ENCODE measurements around the gene PROM1. TPM values are rescaled to one million over a fixed set of nuclear protein-coding genes. Genes with fewer than 3 reads are reported as not detected.

Gene PROM1
- total RNA-seq, 2 experiments from 2014 or later = not detected

DNA sequence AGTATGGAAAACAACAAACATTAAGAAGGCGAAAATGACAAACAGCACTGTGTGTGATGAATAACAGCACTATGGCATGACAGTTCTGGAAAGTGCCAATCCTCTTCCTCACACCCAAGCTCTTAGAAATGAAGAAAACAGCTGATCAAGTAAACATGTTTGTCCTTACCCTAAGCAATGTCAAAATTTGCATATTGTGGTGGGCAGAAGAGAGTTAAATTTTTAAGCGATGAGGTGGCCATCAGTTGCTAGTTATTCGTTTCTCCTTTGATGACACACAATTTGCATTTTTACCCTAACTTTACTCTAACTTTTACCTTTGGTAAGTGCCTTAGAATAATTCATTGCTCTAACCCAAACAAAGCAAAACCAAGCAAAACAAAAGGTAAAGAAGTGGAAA lies 8.8 kb downstream of the PROM1 start:
- intact Hi-C loops (cut with micrococcal nuclease; ENCODE audit: unreplicated experiment) = no loop called here
- TF ChIP-seq, protein P1, sequence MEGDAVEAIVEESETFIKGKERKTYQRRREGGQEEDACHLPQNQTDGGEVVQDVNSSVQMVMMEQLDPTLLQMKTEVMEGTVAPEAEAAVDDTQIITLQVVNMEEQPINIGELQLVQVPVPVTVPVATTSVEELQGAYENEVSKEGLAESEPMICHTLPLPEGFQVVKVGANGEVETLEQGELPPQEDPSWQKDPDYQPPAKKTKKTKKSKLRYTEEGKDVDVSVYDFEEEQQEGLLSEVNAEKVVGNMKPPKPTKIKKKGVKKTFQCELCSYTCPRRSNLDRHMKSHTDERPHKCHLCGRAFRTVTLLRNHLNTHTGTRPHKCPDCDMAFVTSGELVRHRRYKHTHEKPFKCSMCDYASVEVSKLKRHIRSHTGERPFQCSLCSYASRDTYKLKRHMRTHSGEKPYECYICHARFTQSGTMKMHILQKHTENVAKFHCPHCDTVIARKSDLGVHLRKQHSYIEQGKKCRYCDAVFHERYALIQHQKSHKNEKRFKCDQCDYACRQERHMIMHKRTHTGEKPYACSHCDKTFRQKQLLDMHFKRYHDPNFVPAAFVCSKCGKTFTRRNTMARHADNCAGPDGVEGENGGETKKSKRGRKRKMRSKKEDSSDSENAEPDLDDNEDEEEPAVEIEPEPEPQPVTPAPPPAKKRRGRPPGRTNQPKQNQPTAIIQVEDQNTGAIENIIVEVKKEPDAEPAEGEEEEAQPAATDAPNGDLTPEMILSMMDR (conservative IDR thresholded peaks at IDR 0.05; ENCODE audit: low read length) = no peak
- no peak for TF ChIP-seq EZH2phosphoT487 (IDR thresholded peaks at IDR 0.05; ENCODE audit: borderline replicate concordance, low read depth, low read length)
- BruUV-seq (replicated peaks) = no TSS peak
- Histone ChIP-seq H3K4me3 (ENCODE audit: low read depth, low read length, poor library complexity, severe bottlenecking) (no peak overlapping the region), H3K36me3 (ENCODE audit: insufficient read depth, low read length) (no peaks in the 10 kb centered on the region), H3K27ac (ENCODE audit: low read depth, low read length, poor library complexity, severe bottlenecking) (no peak overlapping the region), H2AFZ (ENCODE audit: low read length) (no peak overlapping the region), H3K4me1 (ENCODE audit: insufficient read depth, low read length, poor library complexity, severe bottlenecking) (no peaks in the 10 kb centered on the region), H3K79me2 (ENCODE audit: insufficient read depth, low read depth, low read length) (no peaks in the 10 kb centered on the region), H4K20me1 (ENCODE audit: insufficient read depth, low read length) (no peaks in the 10 kb centered on the region), H3K9me3 (ENCODE audit: low read length) (no peaks in the 10 kb centered on the region), H3K4me2 (ENCODE audit: low read length) (no peak overlapping the region), H3K9me2 (ENCODE audit: insufficient read depth, low read length) (no peaks in the 10 kb centered on the region)
- POLR2A ChIA-PET = no interaction called here
- CTCF ChIA-PET (ENCODE audit: unreplicated experiment) = no interaction called here
- no peak for DNase-seq (ENCODE audit: low spot score)

DNA sequence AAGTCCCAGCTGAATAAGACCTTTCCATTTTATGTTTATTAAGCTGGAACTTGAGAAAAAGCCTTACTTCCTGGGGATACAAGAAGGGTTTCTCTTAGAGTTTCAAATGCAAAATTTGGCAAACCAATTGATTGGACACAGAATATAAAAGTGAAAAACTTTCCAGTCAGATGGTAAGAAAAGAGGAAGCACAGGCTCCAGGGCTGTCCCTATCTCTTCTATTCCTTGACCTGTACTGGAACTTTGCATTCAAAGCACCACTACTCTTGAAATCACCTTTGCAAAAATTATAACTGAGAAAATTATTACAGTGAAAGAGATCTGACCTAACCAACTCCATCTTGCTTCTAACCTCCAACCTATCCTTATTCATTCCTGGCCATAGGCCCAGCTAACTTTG lies 11.7 kb downstream of the PROM1 start:
- Histone ChIP-seq H3K79me2 (ENCODE audit: insufficient read depth, low read depth, low read length) (no peaks in the 10 kb centered on the region), H3K27ac (ENCODE audit: low read depth, low read length, poor library complexity, severe bottlenecking) (no peak overlapping the region), H3K4me3 (ENCODE audit: low read depth, low read length, poor library complexity, severe bottlenecking) (no peak overlapping the region), H4K20me1 (ENCODE audit: insufficient read depth, low read length) (no peaks in the 10 kb centered on the region), H3K4me2 (ENCODE audit: low read length) (no peak overlapping the region), H3K9me2 (ENCODE audit: insufficient read depth, low read length) (no peaks in the 10 kb centered on the region), H3K9me3 (ENCODE audit: low read length) (no peaks in the 10 kb centered on the region), H3K36me3 (ENCODE audit: insufficient read depth, low read length) (no peaks in the 10 kb centered on the region), H3K4me1 (ENCODE audit: insufficient read depth, low read length, poor library complexity, severe bottlenecking) (no peaks in the 10 kb centered on the region), H2AFZ (ENCODE audit: low read length) (no peak overlapping the region)
- DNase-seq (ENCODE audit: low spot score) = no peak
- no peak for TF ChIP-seq EZH2phosphoT487 (IDR thresholded peaks at IDR 0.05; ENCODE audit: borderline replicate concordance, low read depth, low read length)
- TF ChIP-seq, protein P1 (conservative IDR thresholded peaks at IDR 0.05; ENCODE audit: low read length) = no peak
- intact Hi-C loops (cut with micrococcal nuclease; ENCODE audit: unreplicated experiment) = no loop called here
- BruUV-seq (replicated peaks) = no TSS peak
- CTCF ChIA-PET (ENCODE audit: unreplicated experiment) = no interaction called here
- POLR2A ChIA-PET = no interaction called here

DNA sequence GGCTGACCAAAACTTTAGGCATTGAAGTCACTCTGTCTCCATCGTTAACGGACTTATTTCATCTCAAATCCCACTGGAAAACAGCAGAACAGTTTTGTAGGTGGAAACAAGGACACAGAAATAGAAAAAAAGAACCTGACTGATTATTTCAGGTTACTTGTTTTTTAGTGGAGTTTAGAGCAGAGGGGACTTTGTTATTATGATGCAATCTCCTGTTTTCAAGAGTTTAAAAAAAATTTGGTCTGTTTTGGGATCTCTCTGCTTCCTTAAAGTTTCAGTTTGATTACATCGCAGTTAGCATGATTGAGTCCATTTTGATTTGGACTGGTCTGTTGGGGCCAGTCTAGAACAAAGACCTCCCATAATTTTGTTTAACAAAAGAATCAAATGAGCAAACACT lies 13.6 kb downstream of the PROM1 start:
- H3K9me3 ChIP-seq (ENCODE audit: low read length) = no peaks in the 10 kb centered on the region
- BruUV-seq (replicated peaks) = no TSS peak
- H3K4me3 ChIP-seq (ENCODE audit: low read depth, low read length, poor library complexity, severe bottlenecking) = no peak overlapping the region
- H4K20me1 ChIP-seq (ENCODE audit: insufficient read depth, low read length) = no peaks in the 10 kb centered on the region
- intact Hi-C loops (cut with micrococcal nuclease; ENCODE audit: unreplicated experiment) = no loop called here
- TF ChIP-seq EZH2phosphoT487 (IDR thresholded peaks at IDR 0.05; ENCODE audit: borderline replicate concordance, low read depth, low read length) = no peak
- TF ChIP-seq, protein P1 (conservative IDR thresholded peaks at IDR 0.05; ENCODE audit: low read length) = no peak
- ChIA-PET CTCF (ENCODE audit: unreplicated experiment) (no interaction called here), POLR2A (no interaction called here)
- no peaks in the 10 kb centered on the region for H3K4me1 ChIP-seq (ENCODE audit: insufficient read depth, low read length, poor library complexity, severe bottlenecking)
- no peaks in the 10 kb centered on the region for H3K9me2 ChIP-seq (ENCODE audit: insufficient read depth, low read length)
- no peaks in the 10 kb centered on the region for H3K79me2 ChIP-seq (ENCODE audit: insufficient read depth, low read depth, low read length)
- no peak overlapping the region for H3K4me2 ChIP-seq (ENCODE audit: low read length)
- H2AFZ ChIP-seq (ENCODE audit: low read length) = no peak overlapping the region
- no peak overlapping the region for H3K27ac ChIP-seq (ENCODE audit: low read depth, low read length, poor library complexity, severe bottlenecking)
- no peak for DNase-seq (ENCODE audit: low spot score)
- no peaks in the 10 kb centered on the region for H3K36me3 ChIP-seq (ENCODE audit: insufficient read depth, low read length)

All from OCI-LY7 (cell line).